Activated CD4-positive, alpha-beta T cell treated with anti-CD3 and anti-CD28 coated beads, Interleukin-2, amount 10 ng/mL, durations not matched to agents 7 days and 5 days (primary cell): Measurements from ENCODE around the gene OSBPL10. TPM values are rescaled to one million over a fixed set of nuclear protein-coding genes. Genes with fewer than 3 reads are reported as not detected.

Source experiments
- CTCF ChIA-PET: fragments of 350-600 bp; sonication (Branson Sonifier 250); formaldehyde crosslinking; loops from one replicate; lab custom pipeline; 2021; ENCODE audit warnings: antibody characterized with exemption; lab: Charles Lee
- POLR2A ChIA-PET: fragments of 350-600 bp; sonication (Branson Sonifier 250); formaldehyde crosslinking; loops from one replicate; lab custom pipeline; 2021; ENCODE audit warnings: antibody characterized with exemption; lab: Charles Lee
- DNase-seq: peaks from one replicate; pipeline ENCODE4 v3.0.0-alpha.2; 2020
- H3K27ac Mint-ChIP-seq: one replicate; pipeline ENCODE4 v1.8.0; 2021; ENCODE audit warnings: mild to moderate bottlenecking, moderate library complexity, mixed read lengths
- H3K27me3 Mint-ChIP-seq: one replicate; pipeline ENCODE4 v1.8.0; 2021; ENCODE audit warnings: mixed read lengths
- H3K36me3 Mint-ChIP-seq: one replicate; pipeline ENCODE4 v1.8.0; 2021; ENCODE audit warnings: low read depth, mixed read lengths
- H3K4me1 Mint-ChIP-seq: one replicate; pipeline ENCODE4 v1.8.0; 2021; ENCODE audit warnings: mixed read lengths
- H3K4me3 Mint-ChIP-seq: one replicate; pipeline ENCODE4 v1.8.0; 2021; ENCODE audit warnings: mild to moderate bottlenecking, moderate library complexity, mixed read lengths
- H3K9me3 Mint-ChIP-seq: one replicate; pipeline ENCODE4 v1.8.0; 2021; ENCODE audit warnings: mixed read lengths
- total RNA-seq, 2 experiments: library from RNA; stranded (reverse); gene quantifications; one replicate each; pipeline ENCODE4 v1.2.3, GENCODE V29; 2021

The OSBPL10 gene
- total RNA-seq, 2 experiments from 2014 or later = 0.89 to 1.1 TPM

DNA sequence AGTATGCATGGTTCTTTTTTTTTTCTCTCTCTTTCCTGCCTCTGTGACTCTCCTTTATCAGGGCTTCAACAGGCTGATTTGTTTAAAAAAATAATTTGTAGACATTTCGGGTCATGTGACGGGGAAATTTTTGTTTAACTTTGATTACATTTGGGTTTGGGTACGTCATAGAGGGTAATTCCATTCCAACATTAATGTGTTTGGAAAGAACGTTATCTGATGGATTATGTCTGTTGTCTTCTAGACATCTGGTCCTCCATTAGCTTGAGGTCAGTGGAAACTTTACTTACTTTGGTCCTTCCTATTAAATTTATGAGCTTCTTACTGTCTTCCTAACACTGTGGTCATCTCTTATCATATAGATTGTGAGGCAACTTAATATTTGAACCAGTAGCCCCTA is 367.4 kb downstream of the OSBPL10 start:
- Mint-ChIP-seq H3K4me3 (no peak overlapping the region), H3K36me3 (peaks cover 62% of the 10 kb centered on the region), H3K27ac (no peak overlapping the region), H3K9me3 (peaks cover 8% of the 10 kb centered on the region), H3K4me1 (peaks cover 23% of the 10 kb centered on the region), H3K27me3 (no peaks in the 10 kb centered on the region)
- DNase-seq = no peak
- CTCF ChIA-PET = no interaction called here
- POLR2A ChIA-PET = no interaction called here

DNA sequence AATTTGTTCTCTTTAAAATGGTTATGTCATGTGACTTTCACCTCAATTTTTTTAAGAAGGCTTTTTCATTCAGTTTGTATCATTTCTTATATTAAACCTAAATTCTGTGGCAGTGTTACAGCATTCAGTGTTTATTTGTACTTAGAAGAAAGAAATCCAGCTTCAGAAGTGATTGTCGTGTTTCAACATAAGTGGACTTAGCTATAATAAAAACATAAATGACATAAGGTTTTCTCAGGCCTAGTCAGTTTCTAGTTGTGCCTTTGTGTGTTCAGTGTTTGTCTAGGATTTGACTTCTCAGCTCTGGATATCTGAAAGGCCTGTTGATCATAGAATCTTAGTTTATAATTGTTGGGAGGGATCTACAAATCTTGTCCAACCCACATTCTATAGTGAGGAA is 367.9 kb downstream of the OSBPL10 start:
- Mint-ChIP-seq H3K9me3 (peaks cover 8% of the 10 kb centered on the region), H3K27ac (no peak overlapping the region), H3K27me3 (no peaks in the 10 kb centered on the region), H3K4me3 (no peak overlapping the region), H3K4me1 (peaks cover 27% of the 10 kb centered on the region), H3K36me3 (peaks cover 63% of the 10 kb centered on the region)
- ChIA-PET CTCF (no interaction called here), POLR2A (no interaction called here)
- DNase-seq = no peak

Other genes with a start within 250 kb of the OSBPL10 start
- not detected for gene ZNF860, start 488 bp upstream of the OSBPL10 start, total RNA-seq
- 10 to 100 TPM; 21.5 to 25.5 TPM for gene GPD1L, start 125.4 kb upstream of the OSBPL10 start, total RNA-seq